AG04449 (cell line): ENCODE results near the gene HES4.

Experiments used
- CTCF ChIA-PET: fragments of 350-600 bp; formaldehyde crosslinking; extraction: SDS; loops from one replicate; lab custom pipeline; 2021; ENCODE audit warnings: antibody characterized with exemption; lab: Yijun Ruan, JAX
- POLR2A ChIA-PET: fragments of 400-600, 350-600 bp; formaldehyde crosslinking; extraction: SDS; loops from one replicate; lab custom pipeline; 2020; ENCODE audit warnings: antibody characterized with exemption, inconsistent platforms; lab: Yijun Ruan, JAX
- DNase-seq: peaks from one replicate; pipeline ENCODE4 v3.0.0-alpha.2; 2010; ENCODE audit warnings: low read depth, low spot score
- H3K4me3 ChIP-seq: 2 replicates; pipeline ENCODE4 v1.5.1; 2011; ENCODE audit warnings: low read depth, mild to moderate bottlenecking, control low read depth, low read length
- TF ChIP-seq, protein P1 (sequence below): IDR thresholded peaks from one replicate; pipeline ENCODE4 v1.5.1; 2011; ENCODE audit warnings: mild to moderate bottlenecking, moderate library complexity, low read length, control low read depth, inconsistent platforms; ENCODE audit not compliant: insufficient read depth; ENCODE audit errors: missing control alignments

HES4 gene

DNA sequence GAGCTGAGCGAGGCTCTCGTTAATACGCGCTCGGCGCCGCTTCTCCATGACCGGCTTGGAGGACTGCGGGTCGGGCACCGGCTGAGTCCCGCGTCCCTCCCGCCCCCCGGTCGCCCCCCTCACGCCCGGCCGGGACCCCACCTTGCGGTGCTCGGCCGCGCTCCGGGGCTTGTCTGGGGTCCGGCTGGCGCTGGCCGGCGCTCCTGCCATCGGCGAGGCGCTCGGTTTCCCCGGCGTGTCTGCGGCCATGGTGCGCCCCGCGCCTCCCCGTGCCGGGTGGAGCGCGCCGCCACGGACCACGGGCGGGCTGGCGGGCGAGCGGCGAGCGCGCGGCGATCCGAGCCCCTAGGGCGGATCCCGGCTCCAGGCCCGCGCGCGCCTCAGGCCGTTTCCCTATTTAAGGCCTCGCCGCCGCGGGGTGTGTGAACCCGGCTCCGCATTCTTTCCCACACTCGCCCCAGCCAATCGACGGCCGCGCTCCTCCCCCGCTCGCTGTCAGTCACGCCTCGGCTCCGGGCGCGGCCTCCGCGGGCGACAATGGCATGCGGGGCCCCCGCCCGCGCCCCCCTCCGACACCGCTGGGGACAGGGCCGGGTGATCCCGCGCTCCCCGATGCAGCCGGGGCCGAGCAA lies at the start of gene HES4:
HES4 (minus strand) TSS at position 373 of the 632 bp plus-strand sequence; CDS start at position 249, 124 bp downstream.
- CTCF ChIA-PET: interaction anchor here (3.1 to 9.5 kb wide), 2 partner anchors 17 to 23 kb away, joined by 20 to 101 read pairs; partner anchors contain the start of gene PERM1
- POLR2A ChIA-PET: interaction anchor here (1.4 kb wide), 1 partner anchor 14 kb away, joined by 9 read pairs; the partner anchor contains the start of gene ISG15
- H3K4me3 ChIP-seq: peak within 1 kb of the TSS; percentile 73
- TF ChIP-seq, protein P1, sequence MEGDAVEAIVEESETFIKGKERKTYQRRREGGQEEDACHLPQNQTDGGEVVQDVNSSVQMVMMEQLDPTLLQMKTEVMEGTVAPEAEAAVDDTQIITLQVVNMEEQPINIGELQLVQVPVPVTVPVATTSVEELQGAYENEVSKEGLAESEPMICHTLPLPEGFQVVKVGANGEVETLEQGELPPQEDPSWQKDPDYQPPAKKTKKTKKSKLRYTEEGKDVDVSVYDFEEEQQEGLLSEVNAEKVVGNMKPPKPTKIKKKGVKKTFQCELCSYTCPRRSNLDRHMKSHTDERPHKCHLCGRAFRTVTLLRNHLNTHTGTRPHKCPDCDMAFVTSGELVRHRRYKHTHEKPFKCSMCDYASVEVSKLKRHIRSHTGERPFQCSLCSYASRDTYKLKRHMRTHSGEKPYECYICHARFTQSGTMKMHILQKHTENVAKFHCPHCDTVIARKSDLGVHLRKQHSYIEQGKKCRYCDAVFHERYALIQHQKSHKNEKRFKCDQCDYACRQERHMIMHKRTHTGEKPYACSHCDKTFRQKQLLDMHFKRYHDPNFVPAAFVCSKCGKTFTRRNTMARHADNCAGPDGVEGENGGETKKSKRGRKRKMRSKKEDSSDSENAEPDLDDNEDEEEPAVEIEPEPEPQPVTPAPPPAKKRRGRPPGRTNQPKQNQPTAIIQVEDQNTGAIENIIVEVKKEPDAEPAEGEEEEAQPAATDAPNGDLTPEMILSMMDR: no peak
- DNase-seq: peak; percentile 51

DNA sequence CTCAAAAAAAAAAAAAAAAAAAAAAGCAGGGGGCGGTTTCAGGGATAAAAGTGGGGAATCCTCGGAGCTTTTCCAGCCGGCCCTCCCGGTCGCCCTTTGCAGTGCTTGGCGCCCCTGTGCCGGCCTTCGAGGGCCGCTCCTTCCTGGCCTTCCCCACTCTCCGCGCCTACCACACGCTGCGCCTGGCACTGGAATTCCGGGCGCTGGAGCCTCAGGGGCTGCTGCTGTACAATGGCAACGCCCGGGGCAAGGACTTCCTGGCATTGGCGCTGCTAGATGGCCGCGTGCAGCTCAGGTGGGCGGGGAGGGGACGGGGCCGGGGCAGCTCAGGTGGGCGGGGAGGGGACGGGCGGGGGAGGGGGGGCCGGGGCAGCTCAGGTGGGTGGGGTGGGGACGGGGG lies 48.9 kb upstream of the HES4 start:
- ChIA-PET POLR2A (no interaction called here), CTCF (interaction anchor here (0.9 to 2.0 kb wide), 2 partner anchors 14 to 15 kb away, joined by 4 to 5 read pairs; no protein-coding TSS in a partner anchor)
- DNase-seq: no peak
- TF ChIP-seq, protein P1: no peak
- no peak overlapping the region for H3K4me3 ChIP-seq

GRCh38 chr1:1047963-1048362 lies 48.1 kb upstream of the HES4 start:
- H3K4me3 ChIP-seq: no peak overlapping the region
- ChIA-PET POLR2A (no interaction called here), CTCF (interaction anchor here (1.3 to 2.0 kb wide), 3 partner anchors 11 to 64 kb away, joined by 3 to 5 read pairs (median 4); no protein-coding TSS in a partner anchor)
- TF ChIP-seq, protein P1: no peak
- no peak for DNase-seq

DNA sequence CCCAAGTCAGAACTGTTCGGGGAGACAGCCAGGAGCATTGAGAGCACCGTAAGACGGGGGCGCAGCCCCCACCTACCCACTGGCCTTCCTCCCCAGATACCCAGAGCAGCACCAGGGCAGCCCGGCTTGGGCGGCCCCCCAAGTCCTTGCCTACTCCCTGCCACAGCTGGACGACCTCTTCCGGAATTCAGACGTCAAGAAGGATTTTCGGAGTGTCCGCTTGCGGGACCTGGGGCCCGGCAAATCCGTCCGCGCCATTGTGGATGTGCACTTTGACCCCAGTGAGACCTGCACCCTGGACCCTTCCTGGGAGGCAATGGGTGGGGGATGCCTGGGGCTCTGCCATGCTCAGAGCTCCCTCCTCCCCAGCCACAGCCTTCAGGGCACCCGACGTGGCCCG lies 47.5 kb upstream of the HES4 start:
- ChIA-PET CTCF (interaction anchor here (1.3 to 2.0 kb wide), 3 partner anchors 11 to 63 kb away, joined by 3 to 5 read pairs (median 4); no protein-coding TSS in a partner anchor), POLR2A (no interaction called here)
- TF ChIP-seq, protein P1: no peak
- no peak for DNase-seq
- H3K4me3 ChIP-seq: no peak overlapping the region

DNA sequence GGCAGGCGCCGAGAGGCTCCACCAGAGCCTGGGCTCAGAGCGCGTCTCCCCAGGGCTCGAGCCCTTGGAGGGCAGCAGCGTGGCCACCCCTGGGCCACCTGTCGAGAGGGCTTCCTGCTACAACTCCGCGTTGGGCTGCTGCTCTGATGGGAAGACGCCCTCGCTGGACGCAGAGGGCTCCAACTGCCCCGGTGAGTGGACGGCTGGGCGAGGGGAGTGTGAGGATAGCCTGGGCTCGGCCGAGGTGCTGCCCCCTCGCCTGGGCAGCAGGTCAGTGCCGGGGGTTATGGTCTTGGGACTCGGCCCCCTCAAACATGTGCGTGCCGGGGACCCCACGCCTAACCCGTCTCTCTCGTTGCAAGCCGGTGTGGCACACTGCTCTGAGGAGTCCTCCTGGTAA lies 46.9 kb upstream of the HES4 start:
- no peak for DNase-seq
- POLR2A ChIA-PET: no interaction called here
- H3K4me3 ChIP-seq: no peak overlapping the region
- CTCF ChIA-PET: interaction anchor here (1.3 to 2.0 kb wide), 3 partner anchors 12 to 62 kb away, joined by 3 to 5 read pairs (median 4); no protein-coding TSS in a partner anchor
- TF ChIP-seq, protein P1: no peak

DNA sequence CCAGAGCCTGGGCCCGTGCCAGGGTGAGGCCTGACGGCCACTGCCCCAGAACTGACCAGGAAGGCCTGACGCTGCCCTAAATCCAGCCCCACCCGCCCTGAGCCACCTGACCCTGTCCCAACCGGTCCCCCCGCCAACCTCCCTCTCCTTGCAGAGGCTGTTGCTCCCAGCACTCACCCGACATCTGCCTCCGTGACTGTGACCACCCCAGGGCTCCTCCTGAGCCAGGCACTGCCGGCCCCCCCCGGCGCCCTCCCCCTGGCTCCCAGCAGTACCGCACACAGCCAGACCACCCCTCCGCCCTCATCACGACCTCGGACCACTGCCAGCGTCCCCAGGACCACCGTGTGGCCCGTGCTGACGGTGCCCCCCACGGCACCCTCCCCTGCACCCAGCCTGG lies 46.3 kb upstream of the HES4 start:
- POLR2A ChIA-PET: no interaction called here
- TF ChIP-seq, protein P1: no peak
- CTCF ChIA-PET: no interaction called here
- no peak for DNase-seq
- no peak overlapping the region for H3K4me3 ChIP-seq
